DOHH2 (cell line): ENCODE data around the gene GPR107.

Experiments
- H3F3A ChIP-seq: fragments of 200-600 bp; sonication (generic), shearing (Covaris generic); 2 replicates; pipeline ENCODE4 v1.6.0; 2016; ENCODE audit warnings: antibody characterized with exemption, mild to moderate bottlenecking; ENCODE audit not compliant: control insufficient read depth, insufficient read depth
- H3K27ac ChIP-seq: fragments of 200-600 bp; sonication (generic); 2 replicates; pipeline ENCODE4 v1.5.1; 2014; ENCODE audit warnings: low read depth, mild to moderate bottlenecking, low read length, moderate library complexity
- H3K27me3 ChIP-seq: fragments of 200-600 bp; sonication (generic); 2 replicates; pipeline ENCODE4 v1.6.1; 2014; ENCODE audit warnings: mild to moderate bottlenecking, low read length, mixed read lengths; ENCODE audit not compliant: control insufficient read depth
- H3K36me3 ChIP-seq: fragments of 200-600 bp; sonication (generic); 2 replicates; pipeline ENCODE4 v1.6.1; 2014; ENCODE audit warnings: mild to moderate bottlenecking, low read length, moderate library complexity, mixed read lengths; ENCODE audit not compliant: control insufficient read depth
- H3K4me1 ChIP-seq: fragments of 200-600 bp; sonication (generic); 2 replicates; pipeline ENCODE4 v1.6.1; 2014; ENCODE audit warnings: mild to moderate bottlenecking, low read length, mixed read lengths; ENCODE audit not compliant: control insufficient read depth
- H3K4me2 ChIP-seq: fragments of 200-600 bp; sonication (generic); 2 replicates; pipeline ENCODE4 v1.6.0; 2014; ENCODE audit warnings: mild to moderate bottlenecking, low read length, moderate library complexity
- H3K4me3 ChIP-seq: fragments of 200-600 bp; sonication (generic); 2 replicates; pipeline ENCODE4 v1.5.1; 2014; ENCODE audit warnings: mild to moderate bottlenecking, low read length, mixed read lengths
- H3K79me2 ChIP-seq: fragments of 200-600 bp; sonication (generic); 2 replicates; pipeline ENCODE4 v1.6.1; 2014; ENCODE audit warnings: mild to moderate bottlenecking, low read length, mixed read lengths; ENCODE audit not compliant: control insufficient read depth
- H3K9me2 ChIP-seq: fragments of 200-600 bp; sonication (generic); replicated peaks from 2 replicates; pipeline ENCODE4 v1.6.1; 2014; ENCODE audit warnings: mild to moderate bottlenecking, low read length, mixed read lengths; ENCODE audit not compliant: control insufficient read depth
- H3K9me3 ChIP-seq: fragments of 200-600 bp; sonication (generic); 2 replicates; pipeline ENCODE4 v1.6.1; 2014; ENCODE audit warnings: antibody characterized with exemption, low read length, mixed read lengths; ENCODE audit not compliant: control insufficient read depth, insufficient read depth
- H4K20me1 ChIP-seq: fragments of 200-600 bp; sonication (generic); 2 replicates; pipeline ENCODE4 v1.6.0; 2014; ENCODE audit warnings: low read depth, mild to moderate bottlenecking, antibody characterized with exemption, low read length, moderate library complexity; ENCODE audit not compliant: control insufficient read depth, insufficient read depth
- CTCF ChIP-seq: fragments of 200-600 bp; sonication (generic); IDR thresholded peaks from one replicate; pipeline ENCODE4 v1.5.1; 2014; ENCODE audit warnings: antibody characterized with exemption, mild to moderate bottlenecking, low read depth, low read length; ENCODE audit not compliant: poor library complexity, severe bottlenecking
- EZH2phosphoT487 ChIP-seq: fragments of 200-600 bp; sonication (generic); IDR thresholded peaks from 2 replicates; pipeline ENCODE4 v1.6.1; 2017; ENCODE audit warnings: borderline replicate concordance, mild to moderate bottlenecking, antibody characterized with exemption, low read length, moderate library complexity, mixed read lengths

Gene GPR107

GRCh38 chr9:130186051-130186450 lies 132.3 kb downstream of the GPR107 start:
- no peaks in the 10 kb centered on the region for H3K79me2 ChIP-seq
- H3F3A ChIP-seq = no peaks in the 10 kb centered on the region
- H4K20me1 ChIP-seq = no peaks in the 10 kb centered on the region
- H3K4me2 ChIP-seq = no peak overlapping the region
- TF ChIP-seq EZH2phosphoT487 (no peak), CTCF (no peak)
- no peak overlapping the region for H3K4me3 ChIP-seq
- no peaks in the 10 kb centered on the region for H3K36me3 ChIP-seq
- no peaks in the 10 kb centered on the region; the same call in 1 of the 2 replicates for H3K27me3 ChIP-seq
- no peaks in the 10 kb centered on the region for H3K4me1 ChIP-seq
- H3K27ac ChIP-seq = no peak overlapping the region
- no peaks in the 10 kb centered on the region for H3K9me3 ChIP-seq
- H3K9me2 ChIP-seq = no peaks in the 10 kb centered on the region

GRCh38 chr9:130186839-130187522 lies 133.3 kb downstream of the GPR107 start:
- no peak for TF ChIP-seq CTCF
- no peak for TF ChIP-seq EZH2phosphoT487
- H3K4me1 ChIP-seq = no peaks in the 10 kb centered on the region
- no peaks in the 10 kb centered on the region for H3K9me3 ChIP-seq
- H4K20me1 ChIP-seq = no peaks in the 10 kb centered on the region
- H3K4me3 ChIP-seq = no peak overlapping the region
- no peaks in the 10 kb centered on the region for H3K9me2 ChIP-seq
- H3F3A ChIP-seq = no peaks in the 10 kb centered on the region
- no peaks in the 10 kb centered on the region for H3K36me3 ChIP-seq
- no peak overlapping the region for H3K4me2 ChIP-seq
- H3K27me3 ChIP-seq = no peaks in the 10 kb centered on the region; the same call in 1 of the 2 replicates
- no peaks in the 10 kb centered on the region for H3K79me2 ChIP-seq
- no peak overlapping the region for H3K27ac ChIP-seq

- Histone ChIP-seq H3K4me2 (no peak overlapping the region), H3K9me2 (no peaks in the 10 kb centered on the region), H3K27ac (no peak overlapping the region), H3K9me3 (no peaks in the 10 kb centered on the region), H3K4me3 (no peak overlapping the region), H3K36me3 (no peaks in the 10 kb centered on the region), H3F3A (no peaks in the 10 kb centered on the region), H3K79me2 (no peaks in the 10 kb centered on the region), H3K27me3 (no peaks in the 10 kb centered on the region; the same call in 1 of the 2 replicates), H4K20me1 (no peaks in the 10 kb centered on the region), H3K4me1 (no peaks in the 10 kb centered on the region)
- no peak for TF ChIP-seq CTCF
- TF ChIP-seq EZH2phosphoT487 = no peak
These were observed 133.8 kb downstream of the GPR107 start for GRCh38 chr9:130187523-130187846.
